HG03060 (cell line): ENCODE results near the gene ASB4.
"Not testable (repeated sequence)": the region's sequence is repeated elsewhere in the genome, so short reads cannot be mapped to it uniquely, and the experiment has no call there.

Experiments
- ATAC-seq: cut with Tn5 transposase; IDR thresholded peaks from one replicate; pipeline ENCODE4 v1.9.1; 2021; ENCODE audit warnings: low read depth, moderate number of reproducible peaks; ENCODE audit not compliant: unreplicated experiment

ASB4 gene

DNA sequence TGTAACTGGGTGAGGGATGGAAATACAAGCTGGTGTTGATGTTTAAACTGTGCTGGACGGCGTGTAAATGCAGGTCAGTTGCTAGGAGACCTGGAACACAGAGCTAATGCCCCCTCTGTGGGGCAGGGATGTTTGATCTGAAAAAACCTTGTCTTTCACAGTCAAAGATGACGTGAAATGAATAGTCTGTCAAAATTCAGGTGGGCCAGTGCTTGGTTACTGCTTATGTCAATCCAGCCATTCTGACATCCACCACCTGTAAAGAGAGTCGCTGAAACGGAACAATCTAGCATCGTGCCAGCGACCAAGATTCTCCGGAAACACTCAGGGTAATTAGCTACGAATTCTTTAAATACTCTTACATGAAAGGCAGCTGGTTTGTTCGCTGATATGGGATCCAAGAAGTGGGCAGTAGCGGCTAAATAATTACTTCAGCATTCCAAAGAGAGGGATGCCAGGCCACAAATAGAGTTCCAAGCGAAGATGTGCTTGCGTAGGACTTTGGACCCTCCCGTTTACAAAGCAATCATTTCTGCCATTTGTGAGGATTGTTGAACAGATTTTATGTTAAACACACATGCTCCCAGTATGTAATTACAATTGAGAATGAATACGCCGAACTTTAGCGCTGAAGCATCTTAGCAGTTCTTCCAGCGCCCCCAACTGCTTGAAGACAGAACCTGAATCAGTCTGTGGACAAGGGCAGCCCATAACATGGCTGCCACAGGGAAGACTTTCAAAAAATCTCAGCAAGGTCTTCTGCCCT, 7.3 kb upstream of the ASB4 start:
- ATAC-seq: no peak

DNA sequence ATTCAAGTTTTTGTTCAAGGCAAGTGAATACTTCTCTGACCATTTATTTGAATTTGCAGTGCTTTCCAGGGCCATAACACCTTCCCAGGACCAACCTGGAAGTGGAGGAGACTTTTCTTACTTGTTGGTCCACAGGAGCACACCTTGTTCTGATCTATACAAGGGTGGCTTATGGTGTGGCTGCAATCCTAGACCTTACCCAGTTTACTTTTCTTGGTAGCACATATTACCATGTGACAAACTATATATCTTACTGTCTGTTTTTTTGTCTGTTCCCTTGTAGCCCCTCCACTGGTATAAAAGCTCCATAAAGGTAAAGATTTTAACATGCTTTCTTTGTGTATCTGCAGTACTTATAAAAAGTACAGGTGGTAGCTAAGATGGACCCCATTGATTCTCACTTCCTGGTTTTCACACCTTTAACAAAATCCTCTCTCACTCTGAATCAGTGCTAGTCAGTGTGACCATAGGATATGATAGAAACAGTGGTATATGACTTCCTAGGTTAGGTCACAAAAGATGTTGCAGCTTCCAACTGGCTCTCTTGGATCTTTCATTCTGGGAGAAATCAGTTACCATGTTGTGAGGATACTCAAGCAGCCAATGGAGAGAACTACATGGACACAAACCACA, 5.6 kb upstream of the ASB4 start:
- ATAC-seq: peak; percentile 44

DNA sequence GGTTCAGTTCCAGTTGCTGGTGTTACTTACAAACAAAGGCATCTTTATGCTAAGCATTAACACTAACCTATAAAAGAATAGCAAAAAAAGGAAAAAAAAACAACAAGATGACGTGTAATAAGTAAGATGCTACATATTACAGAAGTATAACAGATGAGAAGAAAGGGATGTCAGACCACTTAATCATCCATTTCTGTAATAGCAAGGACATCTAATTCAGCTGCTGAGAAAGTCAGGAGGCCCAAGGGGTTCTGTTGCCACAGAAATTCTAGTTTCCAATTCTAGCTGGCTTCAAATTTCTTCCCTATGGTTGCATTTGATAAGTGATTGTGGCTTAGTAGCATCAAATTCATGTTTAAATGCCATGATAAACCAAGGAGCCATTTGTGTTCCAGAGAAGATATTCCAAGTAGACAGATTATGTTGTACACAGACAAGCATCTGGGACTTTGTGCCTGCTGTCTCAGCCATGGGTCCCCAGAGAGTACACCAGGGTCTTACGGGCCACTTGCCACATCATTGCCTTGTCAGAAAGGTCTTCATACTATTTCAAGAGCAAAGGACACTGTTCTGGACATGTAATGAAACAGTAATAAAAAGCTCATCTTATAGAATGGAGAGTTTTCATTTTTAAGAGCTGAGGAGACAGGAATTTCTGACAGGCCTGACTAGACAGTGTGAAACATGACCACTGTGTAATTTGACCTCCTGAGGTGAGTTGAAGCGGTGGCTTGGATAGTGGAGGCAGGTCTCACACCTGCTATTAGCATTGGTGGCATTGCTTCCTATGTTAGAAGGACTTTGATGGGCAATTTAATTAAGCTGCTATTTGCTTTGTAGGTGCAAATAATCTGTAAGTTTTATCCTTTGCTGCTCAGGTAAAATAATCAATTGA, 4.2 kb upstream of the ASB4 start:
- no peak for ATAC-seq

DNA sequence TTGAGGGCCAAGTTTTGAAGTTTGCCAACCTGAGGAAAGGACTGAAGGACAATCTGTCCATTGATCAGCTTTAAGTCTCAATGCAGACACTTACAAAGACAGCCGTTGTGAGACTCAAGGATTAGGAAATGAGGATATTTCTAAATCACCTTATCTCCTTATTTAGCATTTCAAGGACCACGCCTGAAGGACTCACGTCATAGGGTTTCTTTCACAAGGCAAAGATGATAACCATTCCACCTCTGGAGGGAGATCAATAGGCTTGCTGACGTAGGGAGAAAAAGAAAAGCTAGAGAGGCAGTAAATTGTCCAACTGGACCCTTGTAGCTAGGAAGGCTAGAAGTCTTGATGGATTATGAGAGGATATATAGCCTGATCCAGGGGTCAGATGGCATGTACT, 3.3 kb upstream of the ASB4 start:
- no peak for ATAC-seq

DNA sequence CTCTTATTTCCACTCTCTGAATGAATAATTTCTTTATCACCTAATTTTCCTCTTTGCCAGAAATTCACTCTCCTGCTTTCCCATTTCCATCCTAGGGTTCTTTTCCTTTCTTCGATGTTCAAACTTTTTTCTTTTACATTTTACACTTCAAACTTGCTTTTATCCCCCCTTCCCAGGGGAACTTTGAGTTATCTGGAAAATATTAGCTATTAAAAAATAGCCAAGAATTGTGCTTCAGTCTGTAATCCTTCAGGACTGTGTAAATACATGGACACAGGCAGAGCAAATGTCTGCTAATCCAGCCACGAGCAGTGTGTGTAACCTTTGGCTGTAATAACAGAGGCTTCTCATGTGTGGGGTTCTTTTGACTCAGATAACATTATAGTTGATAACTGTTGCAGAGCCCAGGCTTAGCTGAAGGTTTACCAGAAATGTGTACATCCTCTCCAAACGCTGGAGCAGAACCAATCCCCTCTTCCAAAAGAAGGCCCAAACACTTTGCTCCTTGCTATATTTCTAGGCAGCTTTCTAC, 4.6 kb downstream of the ASB4 start:
- no peak for ATAC-seq

DNA sequence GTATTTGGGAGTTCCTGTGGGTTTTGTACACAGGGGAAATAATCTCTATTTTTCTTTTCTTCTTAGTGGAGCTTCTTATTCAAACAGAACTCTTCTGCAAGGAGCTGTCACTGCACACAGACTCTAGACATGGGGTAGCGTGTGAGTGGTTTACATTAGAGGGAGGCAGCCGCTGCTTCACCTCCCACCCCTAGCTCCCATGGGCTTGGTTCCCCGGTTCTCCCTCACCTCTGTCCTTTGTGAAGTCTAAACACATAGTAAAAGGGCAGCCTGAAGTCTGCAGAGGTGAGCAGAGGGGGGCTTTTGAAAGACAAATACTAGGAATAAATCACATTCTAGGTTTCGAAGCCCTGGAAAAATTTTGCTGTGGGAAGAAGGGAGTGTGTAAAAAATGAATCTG, 5.5 kb downstream of the ASB4 start:
- ATAC-seq: no peak

DNA sequence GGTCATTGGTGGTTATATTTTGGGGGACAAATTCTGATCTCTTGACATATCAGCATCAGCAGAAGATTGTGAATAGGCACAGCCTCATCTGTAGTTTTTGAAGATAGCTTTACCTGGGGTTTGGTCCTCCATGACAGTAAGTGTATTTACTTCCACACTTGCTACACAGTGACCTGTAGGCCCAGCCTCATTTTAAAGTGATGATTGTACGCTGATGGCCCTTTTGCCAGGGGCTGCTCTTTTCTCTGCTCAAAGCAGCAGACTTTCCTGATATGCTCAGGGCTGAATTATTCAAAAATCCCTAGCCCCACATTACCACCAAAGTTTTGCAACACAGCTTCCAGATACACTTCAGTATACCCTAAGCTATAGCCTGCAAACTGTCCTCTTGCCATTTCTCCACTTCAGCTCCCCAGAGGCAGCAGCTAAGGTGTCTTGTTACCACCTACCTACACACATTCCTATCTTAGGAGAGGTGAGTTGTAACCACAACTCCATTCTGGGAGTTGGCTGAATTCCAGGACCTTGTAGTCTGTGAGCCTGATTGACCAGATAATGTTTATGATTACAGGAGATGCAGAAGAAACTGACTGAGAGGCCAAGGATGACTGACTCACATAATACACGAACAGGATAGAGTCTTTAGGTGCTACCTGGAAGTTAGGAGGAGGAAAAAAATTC, 6.0 kb downstream of the ASB4 start:
- ATAC-seq: no peak

DNA sequence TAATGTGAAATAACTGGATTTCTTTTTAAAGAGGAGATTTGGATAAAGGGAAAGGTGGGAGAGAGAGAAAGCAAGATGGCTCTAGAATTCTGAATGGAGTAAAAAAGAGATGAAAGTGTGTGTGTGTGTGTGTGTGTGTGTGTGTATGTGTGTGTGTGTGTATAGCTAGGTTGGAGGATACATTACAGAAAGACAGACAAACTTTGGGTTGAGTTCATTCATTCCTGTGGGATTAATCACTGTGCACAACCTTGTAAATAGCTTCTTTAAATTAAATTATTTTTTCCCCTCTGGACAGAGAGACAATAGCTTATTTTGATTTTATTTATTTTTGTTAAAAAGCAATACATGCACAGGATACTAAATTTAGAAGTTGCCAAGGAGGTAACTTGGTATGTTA, 7.5 kb downstream of the ASB4 start:
- ATAC-seq: no peak

DNA sequence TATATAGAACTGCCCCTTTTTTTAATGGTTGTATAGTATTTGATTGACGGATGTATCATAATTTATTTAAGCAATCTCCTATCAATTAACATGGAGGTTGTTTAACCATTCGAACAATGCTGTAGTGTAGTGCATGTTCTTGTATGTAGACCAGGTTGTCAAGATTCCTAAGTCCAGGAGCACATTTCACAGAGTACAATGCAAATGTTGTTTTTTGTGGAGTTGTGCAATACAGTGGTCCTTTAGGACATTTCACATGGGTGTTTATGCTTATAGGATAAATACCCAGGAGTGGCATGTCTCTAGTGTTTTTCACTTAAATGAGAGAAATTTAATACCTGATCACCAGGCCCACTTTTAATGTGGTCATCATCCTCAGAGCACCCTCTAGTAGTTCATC, 8.1 kb downstream of the ASB4 start:
- no peak for ATAC-seq

DNA sequence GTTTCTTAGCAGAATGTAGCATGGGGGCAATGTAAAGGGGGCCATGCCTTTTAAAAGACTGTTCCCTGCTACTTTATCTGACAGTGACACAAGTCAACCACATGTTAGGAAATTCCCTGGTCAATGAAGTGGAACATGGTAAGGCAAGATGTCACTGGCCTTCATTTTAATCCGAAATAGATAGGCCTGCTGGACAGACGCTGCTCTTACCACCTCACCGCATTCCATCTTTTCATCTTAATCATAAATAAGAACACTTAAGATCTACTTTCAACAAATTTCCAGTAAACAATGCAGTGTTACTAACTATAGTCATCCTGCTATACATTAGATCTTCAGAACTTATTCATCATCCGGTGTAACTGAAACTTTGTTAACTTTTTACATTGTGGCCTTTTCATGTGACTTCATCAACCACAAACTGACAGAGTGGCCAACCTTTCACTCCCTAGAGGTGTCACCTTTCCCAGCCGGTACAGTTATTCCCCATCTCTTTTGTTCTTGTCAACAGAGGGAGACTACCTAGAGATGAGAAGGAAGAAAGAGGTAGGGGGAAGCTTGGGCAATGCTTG, 15.6 kb downstream of the ASB4 start:
- ATAC-seq: peak; percentile 91

DNA sequence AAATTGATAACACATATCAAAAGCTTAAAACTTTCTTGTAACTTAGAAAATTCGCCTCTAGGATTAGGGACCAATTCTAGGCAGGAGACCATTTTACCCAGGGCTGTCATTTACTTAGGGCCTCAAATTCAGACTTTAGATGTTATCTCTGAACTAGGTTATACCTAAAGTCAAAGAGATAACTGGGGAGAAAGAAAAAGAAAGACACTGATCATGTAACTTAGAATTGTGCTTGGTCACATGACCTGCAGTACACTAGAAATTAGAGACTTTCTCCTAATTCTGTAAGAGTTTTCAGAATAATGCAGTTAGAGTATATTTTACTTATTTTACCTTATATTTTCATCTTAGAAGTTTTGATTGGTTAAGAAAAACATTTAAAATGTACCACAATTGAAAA, 16.7 kb downstream of the ASB4 start:
- no peak for ATAC-seq

DNA sequence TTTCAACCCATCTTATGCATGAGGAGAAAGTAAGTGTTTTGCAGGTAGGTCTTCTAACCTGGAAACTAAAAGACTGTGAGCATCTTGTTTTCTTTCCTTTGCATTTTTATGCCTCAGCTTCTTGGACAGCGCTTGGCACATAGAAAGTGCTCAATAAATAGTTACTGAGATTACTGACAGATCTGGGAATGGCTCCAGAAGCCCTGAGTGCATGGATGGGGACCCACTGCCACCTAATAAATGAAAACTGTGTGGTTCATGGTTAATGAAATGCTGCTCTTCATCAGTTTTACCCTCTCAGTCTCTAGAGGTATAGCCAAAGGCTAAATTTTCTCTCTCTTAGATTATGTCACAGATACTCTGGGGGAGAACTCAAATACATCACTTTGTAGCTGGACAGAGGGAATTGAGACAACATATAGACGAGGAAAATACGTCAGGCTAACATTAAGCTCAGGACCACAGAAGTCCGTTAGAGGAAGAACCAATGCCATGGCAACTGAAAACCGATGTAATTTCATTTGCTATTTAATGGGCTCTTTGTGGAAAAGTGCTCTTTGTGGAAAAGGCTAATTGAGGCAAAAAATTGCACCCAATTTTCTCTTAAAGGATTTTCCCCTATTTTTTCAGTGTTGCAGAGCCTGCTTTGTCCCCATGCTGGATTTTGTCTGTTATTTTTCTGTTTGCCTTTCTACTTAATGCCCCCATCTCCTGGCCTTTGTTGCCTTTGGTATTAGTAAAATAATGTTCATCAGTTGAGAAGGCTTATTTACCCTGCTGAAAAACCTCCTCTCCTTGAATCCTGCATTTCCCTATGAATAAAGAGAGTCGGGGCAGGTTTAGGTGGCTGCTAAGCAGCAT, 17.8 kb downstream of the ASB4 start:
- no peak for ATAC-seq

DNA sequence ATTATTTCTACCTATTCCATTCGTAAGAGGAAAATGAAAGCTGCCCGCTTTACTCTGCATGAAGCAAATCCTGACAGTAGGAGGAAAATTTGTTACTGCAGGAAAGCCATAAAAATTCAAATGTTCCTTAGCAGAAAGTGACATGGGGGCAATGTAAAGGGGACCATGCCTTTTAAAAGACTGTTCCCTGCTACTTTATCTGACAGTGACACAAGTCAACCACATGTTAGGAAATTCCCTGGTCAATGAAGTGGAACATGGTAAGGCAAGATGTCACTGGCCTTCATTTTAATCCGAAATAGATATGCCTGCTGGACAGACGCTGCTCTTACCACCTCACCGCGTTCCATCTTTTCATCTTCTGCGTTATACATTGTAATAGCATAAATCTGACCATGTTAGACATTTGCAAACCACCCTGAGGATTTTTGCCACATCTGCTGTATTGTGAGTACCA, 18.4 kb downstream of the ASB4 start:
- ATAC-seq: not testable (repeated sequence)

DNA sequence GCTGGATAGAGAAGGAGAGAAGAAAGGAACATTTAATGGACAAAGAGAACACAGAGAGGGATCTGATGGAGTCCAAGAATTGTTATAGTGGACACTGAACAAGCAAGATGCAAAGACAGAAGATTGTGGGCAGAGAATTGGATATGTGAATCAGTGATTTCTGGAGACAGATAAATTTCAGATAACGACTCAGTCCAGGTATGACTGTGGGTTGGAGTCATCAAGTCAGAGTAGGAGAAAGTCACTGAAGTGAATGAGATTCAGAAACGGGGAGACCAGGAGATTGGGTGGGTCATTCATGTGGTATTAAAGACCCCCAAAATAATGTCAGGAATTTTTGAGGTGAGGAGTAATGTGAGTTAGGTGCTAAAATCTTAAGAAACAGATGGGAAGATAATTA, 23.0 kb downstream of the ASB4 start:
- ATAC-seq: no peak

DNA sequence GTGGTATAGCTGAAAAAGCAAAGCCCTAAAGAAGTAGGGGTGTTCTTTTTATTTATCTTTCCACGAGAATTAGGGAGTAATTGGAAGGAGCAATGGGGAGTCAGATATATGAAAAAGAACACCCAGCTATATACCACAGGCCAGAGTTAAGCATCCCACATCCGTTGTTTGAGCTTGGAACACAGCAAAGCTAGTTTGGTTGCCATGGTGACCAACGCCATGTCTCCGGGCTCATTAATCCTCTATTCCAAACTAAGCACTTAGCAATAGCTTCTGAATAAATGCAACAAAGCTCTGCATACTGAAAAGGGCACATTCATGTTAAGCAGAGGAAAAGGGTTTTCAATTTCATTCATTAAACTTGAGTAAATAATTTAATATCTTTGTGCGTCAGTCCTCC, 23.5 kb downstream of the ASB4 start:
- no peak for ATAC-seq

DNA sequence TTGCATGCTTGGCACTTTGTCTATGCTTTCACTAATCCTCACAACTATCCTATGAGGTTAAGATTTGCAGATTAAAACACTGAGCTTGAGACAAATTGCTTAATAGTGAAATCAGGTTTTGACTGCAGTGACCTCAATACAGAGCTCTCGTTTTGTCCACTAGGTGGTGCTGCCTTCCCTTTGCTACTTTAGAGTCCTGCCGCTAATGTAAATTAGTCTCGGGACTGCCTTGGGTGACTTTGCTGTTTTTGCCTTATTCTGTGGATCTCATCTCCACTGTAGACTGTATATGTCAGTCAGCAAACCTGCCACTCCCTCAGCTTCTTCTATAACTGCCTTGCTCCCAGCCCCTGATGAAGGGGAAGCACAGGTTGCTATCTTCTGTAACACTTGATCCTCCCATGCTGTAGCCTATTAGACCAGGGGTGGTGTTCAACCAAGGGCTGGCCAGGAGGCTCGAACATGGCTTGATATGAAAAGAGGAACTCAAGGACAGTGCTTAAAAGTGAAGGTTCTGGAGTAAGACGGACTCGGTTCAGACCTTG, 26.0 kb downstream of the ASB4 start:
- ATAC-seq: peak; percentile 87

DNA sequence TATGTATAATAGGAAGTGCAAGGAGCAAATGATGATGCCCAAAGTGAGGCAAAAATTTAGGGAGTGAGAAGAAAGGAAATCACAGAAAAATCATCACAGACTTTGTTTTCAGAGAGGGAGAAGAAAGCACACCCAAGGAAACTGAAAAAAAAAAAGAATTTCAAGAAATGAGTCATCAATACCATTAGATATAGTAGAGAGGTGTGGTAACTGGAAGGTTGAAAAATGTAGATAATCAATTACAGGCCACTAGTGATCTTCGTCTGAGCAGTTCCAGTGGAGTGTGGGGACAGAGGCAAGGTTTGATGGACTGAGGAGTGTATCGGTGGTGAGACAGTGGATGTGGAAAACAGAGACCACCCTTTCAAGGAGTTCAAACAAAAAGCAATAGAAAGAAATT, 31.7 kb downstream of the ASB4 start:
- peak; percentile 68 for ATAC-seq

DNA sequence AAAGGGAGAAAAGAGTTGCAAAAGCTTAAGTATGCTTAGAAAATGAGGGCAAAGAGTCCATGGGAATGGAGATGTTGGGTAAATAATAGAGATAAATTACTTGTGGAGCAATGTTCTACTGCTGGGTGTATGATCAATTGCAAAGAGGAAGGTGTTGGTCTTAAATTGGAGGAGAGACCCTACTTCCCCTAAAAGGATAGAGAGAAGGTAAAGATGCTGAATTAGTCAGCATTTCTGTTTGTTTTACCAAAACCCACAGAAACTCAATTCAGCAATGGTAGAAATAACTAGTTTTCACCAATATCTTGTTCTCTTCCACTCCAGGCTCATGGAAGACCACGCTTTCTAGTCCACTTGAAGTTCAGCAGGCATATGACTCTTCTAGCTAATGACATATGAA, 32.1 kb downstream of the ASB4 start:
- ATAC-seq: no peak

DNA sequence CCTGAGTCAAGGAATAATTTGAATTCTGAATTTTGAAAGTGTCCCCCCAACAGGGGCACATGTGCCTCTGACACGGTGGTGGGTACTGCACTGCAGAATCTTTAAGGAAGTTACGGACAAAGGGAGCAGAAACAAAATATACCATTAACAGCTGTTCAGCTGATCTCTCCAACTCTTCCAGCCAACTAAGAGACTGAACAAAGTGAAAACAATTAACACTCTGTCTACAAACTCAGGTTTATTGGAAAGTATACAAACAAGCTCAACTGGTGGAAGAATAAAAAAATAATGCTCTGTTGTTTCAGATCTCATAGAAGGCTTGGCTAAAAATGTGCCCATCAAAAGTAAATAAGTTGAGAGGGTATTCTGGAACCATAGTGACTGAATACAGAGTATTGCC, 34.4 kb downstream of the ASB4 start:
- no peak for ATAC-seq
